ENCODE measurements around the gene RNF212.
"Not testable (repeated sequence)": the region's sequence is repeated elsewhere in the genome, so short reads cannot be mapped to it uniquely, and the experiment has no call there.

The RNF212 gene

DNA sequence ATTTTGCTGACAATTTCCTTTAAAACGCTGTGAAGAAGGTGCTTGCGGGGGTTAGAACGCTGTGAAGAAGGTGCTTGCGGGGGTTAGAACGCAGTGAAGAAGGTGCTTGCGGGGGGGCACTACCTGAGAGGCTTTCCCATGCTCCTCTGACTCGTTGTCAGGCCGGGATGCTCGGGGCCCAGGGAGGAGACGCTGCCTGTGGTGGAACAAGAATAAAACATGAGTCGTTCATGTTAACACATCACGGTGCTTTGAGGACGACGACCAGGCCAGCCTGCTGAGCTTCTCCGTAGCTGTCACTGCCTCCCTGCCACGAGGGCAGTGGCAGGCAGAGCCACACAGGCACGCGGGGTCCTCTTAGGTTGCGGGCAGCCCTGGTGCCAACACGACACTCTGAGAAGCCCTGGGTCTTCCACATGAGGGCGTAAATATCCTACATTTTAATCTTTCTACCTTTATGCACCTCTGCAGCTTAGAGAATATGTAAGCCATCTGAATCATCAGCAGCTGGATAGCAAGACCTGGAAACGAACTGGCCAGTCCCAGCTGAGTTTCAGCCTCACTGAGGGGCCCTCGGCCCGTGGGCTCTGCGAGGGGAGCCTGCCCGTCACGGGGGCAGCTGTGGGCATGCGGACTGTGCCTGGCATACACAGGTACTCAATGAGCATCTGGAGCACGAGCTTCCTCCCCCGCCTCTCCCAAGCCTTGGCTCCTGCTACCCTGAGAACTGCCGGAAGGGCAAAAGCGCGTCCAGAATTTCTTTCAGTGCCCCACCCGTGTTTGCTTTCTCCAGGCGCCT lies 55.0 kb downstream of the RNF212 start:
- H3K9me3 Mint-ChIP-seq, result no peaks in the 10 kb centered on the region
- H3K27me3 Mint-ChIP-seq, result peaks cover 63% of the 10 kb centered on the region
- H3K27ac Mint-ChIP-seq, result no peak overlapping the region
- H3K36me3 Mint-ChIP-seq (ENCODE audit: low read depth), result no peaks in the 10 kb centered on the region
- intact Hi-C loops (cut with micrococcal nuclease), result no loop called here
- no peak overlapping the region for H3K4me3 Mint-ChIP-seq
- H3K4me1 Mint-ChIP-seq (ENCODE audit: low read depth), result peaks cover 9% of the 10 kb centered on the region

GRCh38 chr4:1057403-1057745 lies 56.0 kb downstream of the RNF212 start:
- Mint-ChIP-seq H3K27ac (no peak overlapping the region), H3K9me3 (no peaks in the 10 kb centered on the region), H3K4me1 (ENCODE audit: low read depth) (peaks cover 9% of the 10 kb centered on the region), H3K4me3 (no peak overlapping the region), H3K27me3 (peaks cover 64% of the 10 kb centered on the region), H3K36me3 (ENCODE audit: low read depth) (no peaks in the 10 kb centered on the region)
- intact Hi-C loops (cut with micrococcal nuclease), result no loop called here

GRCh38 chr4:1056671-1057402 lies 56.5 kb downstream of the RNF212 start:
- intact Hi-C loops (cut with micrococcal nuclease), result no loop called here
- H3K9me3 Mint-ChIP-seq, result no peaks in the 10 kb centered on the region
- H3K36me3 Mint-ChIP-seq (ENCODE audit: low read depth), result no peaks in the 10 kb centered on the region
- no peak overlapping the region for H3K4me3 Mint-ChIP-seq
- peaks cover 9% of the 10 kb centered on the region for H3K4me1 Mint-ChIP-seq (ENCODE audit: low read depth)
- H3K27ac Mint-ChIP-seq, result no peak overlapping the region
- peaks cover 61% of the 10 kb centered on the region for H3K27me3 Mint-ChIP-seq

- H3K4me3 Mint-ChIP-seq, result peak overlapping the region; percentile 24
- peaks cover 9% of the 10 kb centered on the region for H3K4me1 Mint-ChIP-seq (ENCODE audit: low read depth)
- intact Hi-C loops (cut with micrococcal nuclease), result no loop called here
- no peaks in the 10 kb centered on the region for H3K9me3 Mint-ChIP-seq
- peaks cover 56% of the 10 kb centered on the region for H3K27me3 Mint-ChIP-seq
- no peaks in the 10 kb centered on the region for H3K36me3 Mint-ChIP-seq (ENCODE audit: low read depth)
- no peak overlapping the region for H3K27ac Mint-ChIP-seq
Measured at GRCh38 chr4:1055721-1056590, 57.4 kb downstream of the RNF212 start.

DNA sequence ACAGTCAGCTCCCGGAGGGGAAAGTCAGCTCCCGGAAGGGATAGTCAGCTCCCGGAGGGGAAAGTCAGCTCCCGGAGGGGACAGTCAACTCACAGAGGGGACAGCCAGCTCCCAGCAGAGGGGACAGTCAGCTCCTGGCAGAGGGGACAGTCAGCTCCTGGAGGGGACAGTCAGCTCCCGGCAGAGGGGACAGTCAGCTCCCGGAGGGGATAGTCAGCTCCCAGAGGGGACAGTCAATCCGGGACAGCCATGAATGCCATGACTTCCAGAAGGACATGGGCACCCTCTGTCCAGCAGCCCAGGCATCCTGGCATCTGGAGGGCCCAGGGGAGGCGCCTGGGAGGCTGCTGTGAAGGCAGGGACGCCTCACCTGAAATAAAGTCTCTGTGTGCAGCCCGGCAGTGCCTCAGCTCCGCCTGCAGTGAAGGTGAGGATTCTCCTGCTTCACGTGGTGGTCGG lies 58.1 kb downstream of the RNF212 start:
- H3K36me3 Mint-ChIP-seq (ENCODE audit: low read depth); H3K27ac Mint-ChIP-seq; H3K4me3 Mint-ChIP-seq; intact Hi-C loops (cut with micrococcal nuclease); H3K4me1 Mint-ChIP-seq (ENCODE audit: low read depth); H3K9me3 Mint-ChIP-seq: not testable (repeated sequence)
- peaks cover 56% of the 10 kb centered on the region for H3K27me3 Mint-ChIP-seq

DNA sequence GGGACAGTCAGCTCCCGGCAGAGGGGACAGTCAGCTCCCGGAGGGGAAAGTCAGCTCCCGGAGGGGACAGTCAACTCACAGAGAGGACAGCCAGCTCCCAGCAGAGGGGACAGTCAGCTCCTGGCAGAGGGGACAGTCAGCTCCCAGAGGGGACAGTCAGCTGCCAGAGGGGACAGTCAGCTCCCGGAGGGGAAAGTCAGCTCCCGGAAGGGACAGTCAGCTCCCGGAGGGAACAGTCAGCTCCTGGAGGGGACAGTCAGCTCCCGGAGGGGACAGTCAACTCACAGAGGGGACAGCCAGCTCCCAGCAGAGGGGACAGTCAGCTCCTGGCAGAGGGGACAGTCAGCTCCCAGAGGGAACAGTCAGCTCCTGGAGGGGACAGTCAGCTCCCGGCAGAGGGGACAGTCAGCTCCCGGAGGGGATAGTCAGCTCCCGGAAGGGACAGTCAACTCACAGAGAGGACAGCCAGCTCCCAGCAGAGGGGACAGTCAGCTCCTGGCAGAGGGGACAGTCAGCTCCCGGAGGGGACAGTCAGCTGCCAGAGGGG lies 58.6 kb downstream of the RNF212 start:
- H3K27ac Mint-ChIP-seq; H3K9me3 Mint-ChIP-seq; H3K4me1 Mint-ChIP-seq (ENCODE audit: low read depth); H3K4me3 Mint-ChIP-seq; intact Hi-C loops (cut with micrococcal nuclease); H3K36me3 Mint-ChIP-seq (ENCODE audit: low read depth): not testable (repeated sequence)
- peaks cover 56% of the 10 kb centered on the region for H3K27me3 Mint-ChIP-seq

DNA sequence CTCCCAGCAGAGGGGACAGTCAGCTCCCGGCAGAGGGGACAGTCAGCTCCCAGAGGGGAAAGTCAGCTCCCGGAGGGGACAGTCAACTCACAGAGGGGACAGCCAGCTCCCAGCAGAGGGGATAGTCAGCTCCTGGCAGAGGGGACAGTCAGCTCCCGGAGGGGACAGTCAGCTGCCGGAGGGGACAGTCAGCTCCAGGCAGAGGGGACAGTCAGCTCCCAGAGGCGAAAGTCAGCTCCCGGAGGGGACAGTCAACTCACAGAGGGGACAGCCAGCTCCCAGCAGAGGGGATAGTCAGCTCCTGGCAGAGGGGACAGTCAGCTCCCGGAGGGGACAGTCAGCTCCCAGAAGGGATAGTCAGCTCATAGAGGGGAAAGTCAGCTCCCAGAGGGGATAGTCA lies 59.5 kb downstream of the RNF212 start:
- Mint-ChIP-seq H3K27me3 (peaks cover 60% of the 10 kb centered on the region), H3K4me1 (ENCODE audit: low read depth) (peaks cover 15% of the 10 kb centered on the region)

GRCh38 chr4:1053080-1053661 lies 60.2 kb downstream of the RNF212 start:
- H3K27me3 Mint-ChIP-seq, result peaks cover 60% of the 10 kb centered on the region
- peaks cover 22% of the 10 kb centered on the region for H3K4me1 Mint-ChIP-seq (ENCODE audit: low read depth)
- no peak overlapping the region for H3K27ac Mint-ChIP-seq
- no peaks in the 10 kb centered on the region for H3K9me3 Mint-ChIP-seq
- no peaks in the 10 kb centered on the region for H3K36me3 Mint-ChIP-seq (ENCODE audit: low read depth)
- intact Hi-C loops (cut with micrococcal nuclease), result no loop called here
- H3K4me3 Mint-ChIP-seq, result no peak overlapping the region

More for the DNA sequence above, 59.5 kb downstream of the RNF212 start:
- intact Hi-C loops (cut with micrococcal nuclease); H3K27ac Mint-ChIP-seq; H3K36me3 Mint-ChIP-seq (ENCODE audit: low read depth); H3K9me3 Mint-ChIP-seq; H3K4me3 Mint-ChIP-seq: not testable (repeated sequence)

DNA sequence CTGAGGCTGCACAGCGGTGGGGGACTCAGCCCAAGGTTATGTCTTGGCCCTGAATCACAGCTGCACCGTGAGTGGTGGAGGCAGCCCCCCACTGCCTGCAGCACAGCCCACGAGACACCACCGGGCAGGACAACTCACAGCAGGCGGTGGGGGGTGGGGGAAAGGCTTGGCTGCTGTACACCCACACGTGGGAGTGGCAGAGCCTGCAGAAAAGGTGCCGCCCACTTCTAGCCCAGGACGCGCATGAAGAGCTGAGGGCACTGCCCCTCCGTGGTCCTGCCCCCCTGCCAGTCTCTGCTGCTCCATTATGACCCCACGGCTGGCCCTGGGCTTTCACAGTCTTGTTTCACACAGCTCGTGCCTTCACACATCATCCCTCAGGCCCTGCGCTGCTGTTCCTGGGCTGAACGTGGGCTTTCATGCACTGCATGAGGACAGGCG lies 61.1 kb downstream of the RNF212 start:
- Mint-ChIP-seq H3K36me3 (ENCODE audit: low read depth) (no peaks in the 10 kb centered on the region), H3K9me3 (no peaks in the 10 kb centered on the region), H3K27me3 (peaks cover 60% of the 10 kb centered on the region), H3K27ac (no peak overlapping the region), H3K4me3 (no peak overlapping the region), H3K4me1 (ENCODE audit: low read depth) (peaks cover 30% of the 10 kb centered on the region)
- intact Hi-C loops (cut with micrococcal nuclease), result no loop called here

DNA sequence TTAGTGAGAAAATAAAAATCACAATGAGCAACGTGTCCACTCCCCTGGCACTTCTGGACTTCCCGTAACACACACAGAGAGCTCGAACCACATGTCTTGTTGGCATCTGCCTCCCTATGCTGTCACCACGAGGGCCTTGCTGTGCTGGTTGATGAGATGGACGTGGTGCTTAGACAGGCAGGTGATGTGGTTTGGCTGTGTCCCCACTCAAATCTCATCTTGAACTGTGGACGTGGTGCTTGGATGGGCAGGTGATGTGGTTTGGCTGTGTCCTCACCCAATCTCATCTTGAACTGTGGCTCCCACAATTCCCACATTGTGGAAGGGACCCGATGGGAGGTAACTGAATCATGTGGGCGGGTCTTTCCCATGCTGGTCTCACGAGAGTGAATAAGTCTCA lies 61.9 kb downstream of the RNF212 start:
- no peaks in the 10 kb centered on the region for H3K36me3 Mint-ChIP-seq (ENCODE audit: low read depth)
- peaks cover 30% of the 10 kb centered on the region for H3K4me1 Mint-ChIP-seq (ENCODE audit: low read depth)
- no peak overlapping the region for H3K27ac Mint-ChIP-seq
- no peaks in the 10 kb centered on the region for H3K9me3 Mint-ChIP-seq
- intact Hi-C loops (cut with micrococcal nuclease), result no loop called here
- H3K27me3 Mint-ChIP-seq, result peaks cover 60% of the 10 kb centered on the region
- H3K4me3 Mint-ChIP-seq, result no peak overlapping the region

DNA sequence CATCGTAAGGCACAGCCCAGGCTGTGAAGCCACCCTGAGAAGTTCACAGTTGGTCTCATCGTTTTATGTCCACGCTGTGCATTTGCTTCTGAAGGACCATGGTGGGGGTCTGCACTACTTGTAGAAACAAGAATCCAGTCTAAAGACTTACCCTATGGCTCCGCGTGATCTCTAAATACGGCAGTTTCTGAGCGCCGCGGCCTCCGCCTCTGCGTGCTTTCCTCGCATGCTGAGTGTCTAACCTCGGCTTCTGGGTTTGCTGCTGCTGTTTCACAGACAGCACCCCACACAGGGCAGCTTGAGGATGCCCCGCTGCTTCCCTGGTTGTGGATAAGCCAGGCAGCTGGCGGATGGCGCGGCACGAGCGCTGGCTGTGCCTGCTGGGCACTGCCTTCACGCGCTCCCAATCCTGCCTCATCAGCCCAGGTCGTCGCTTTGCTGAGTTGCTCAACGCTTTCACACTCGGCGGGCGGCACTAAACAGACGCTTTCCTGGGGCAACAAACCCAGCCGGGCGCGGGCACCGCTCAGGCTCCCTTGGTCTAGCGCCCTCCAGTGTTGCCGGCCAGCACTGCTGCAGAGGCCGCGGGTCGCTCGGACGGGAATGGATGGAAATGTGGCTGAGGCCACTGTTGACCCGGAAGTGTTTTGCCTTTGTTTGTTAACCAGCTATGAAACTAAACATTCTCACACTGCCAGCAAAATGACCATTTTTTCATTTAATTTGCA lies 62.7 kb downstream of the RNF212 start:
- intact Hi-C loops (cut with micrococcal nuclease), result no loop called here

DNA sequence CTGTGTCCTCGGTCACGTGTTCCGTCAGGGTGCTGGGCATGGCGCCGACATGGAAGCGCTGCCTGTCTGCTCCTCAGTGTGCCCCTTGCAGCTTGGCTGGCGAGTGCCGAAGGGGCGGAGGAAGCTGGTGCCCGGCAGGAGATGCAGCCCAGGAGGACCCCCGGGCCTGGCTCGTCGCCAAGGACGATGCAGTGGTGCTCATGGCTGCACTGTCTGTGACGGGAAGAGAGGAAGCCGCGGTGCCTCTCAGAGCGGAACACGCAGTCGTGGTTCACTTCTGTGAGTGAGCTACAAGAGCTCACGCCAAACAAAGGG lies 63.8 kb downstream of the RNF212 start:
- Mint-ChIP-seq H3K36me3 (ENCODE audit: low read depth) (no peaks in the 10 kb centered on the region), H3K4me1 (ENCODE audit: low read depth) (peaks cover 27% of the 10 kb centered on the region)
- intact Hi-C loops (cut with micrococcal nuclease), result no loop called here

More for the DNA sequence above, 62.7 kb downstream of the RNF212 start:
- H3K36me3 Mint-ChIP-seq (ENCODE audit: low read depth), result no peaks in the 10 kb centered on the region
- H3K4me3 Mint-ChIP-seq, result no peak overlapping the region
- peaks cover 22% of the 10 kb centered on the region for H3K4me1 Mint-ChIP-seq (ENCODE audit: low read depth)
- no peaks in the 10 kb centered on the region for H3K9me3 Mint-ChIP-seq
- H3K27me3 Mint-ChIP-seq, result peaks cover 56% of the 10 kb centered on the region
- no peak overlapping the region for H3K27ac Mint-ChIP-seq

More for the DNA sequence above, 63.8 kb downstream of the RNF212 start:
- peaks cover 62% of the 10 kb centered on the region for H3K27me3 Mint-ChIP-seq
- H3K9me3 Mint-ChIP-seq, result no peaks in the 10 kb centered on the region
- H3K4me3 Mint-ChIP-seq, result no peak overlapping the region
- no peak overlapping the region for H3K27ac Mint-ChIP-seq

All from dendritic cell treated with granulocyte-macrophage colony-stimulating factor and Interleukin-4, amounts not matched to agents 40 ng/mL and 50 ng/mL, for 4 days (primary cell).